GM18858 (cell line): ENCODE results near the gene LRRC74B.

Source experiments
- ATAC-seq: cut with Tn5 transposase; IDR thresholded peaks from one replicate; pipeline ENCODE4 v1.9.1; 2021; ENCODE audit not compliant: unreplicated experiment

LRRC74B gene

DNA sequence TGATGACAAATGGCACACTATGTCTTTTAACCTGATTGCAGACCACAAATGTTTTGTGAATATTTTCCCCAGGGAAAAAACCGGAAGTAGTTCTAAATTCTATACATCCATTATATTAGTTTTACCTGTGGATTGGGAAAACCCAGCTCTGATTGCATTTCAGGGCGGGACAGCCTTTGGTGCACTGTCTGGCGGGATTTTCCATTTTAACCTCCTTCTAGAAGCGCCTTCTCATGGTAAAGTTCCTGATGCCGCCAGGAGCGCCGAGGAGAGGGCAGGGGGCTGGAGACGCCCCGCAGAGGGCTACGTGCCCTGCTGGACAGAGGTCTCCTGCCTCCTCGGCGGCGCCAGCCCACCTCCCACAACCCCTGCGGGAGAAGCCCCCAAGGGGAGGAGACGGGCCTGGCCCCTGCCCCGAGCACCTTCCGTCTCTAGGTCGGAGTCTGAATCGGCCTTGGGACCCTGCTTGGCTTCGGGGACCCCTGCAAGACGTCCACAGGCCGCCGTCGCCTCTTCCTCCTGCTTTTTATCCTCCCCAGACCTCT, 32.0 kb upstream of the LRRC74B start:
- ATAC-seq, result no peak

DNA sequence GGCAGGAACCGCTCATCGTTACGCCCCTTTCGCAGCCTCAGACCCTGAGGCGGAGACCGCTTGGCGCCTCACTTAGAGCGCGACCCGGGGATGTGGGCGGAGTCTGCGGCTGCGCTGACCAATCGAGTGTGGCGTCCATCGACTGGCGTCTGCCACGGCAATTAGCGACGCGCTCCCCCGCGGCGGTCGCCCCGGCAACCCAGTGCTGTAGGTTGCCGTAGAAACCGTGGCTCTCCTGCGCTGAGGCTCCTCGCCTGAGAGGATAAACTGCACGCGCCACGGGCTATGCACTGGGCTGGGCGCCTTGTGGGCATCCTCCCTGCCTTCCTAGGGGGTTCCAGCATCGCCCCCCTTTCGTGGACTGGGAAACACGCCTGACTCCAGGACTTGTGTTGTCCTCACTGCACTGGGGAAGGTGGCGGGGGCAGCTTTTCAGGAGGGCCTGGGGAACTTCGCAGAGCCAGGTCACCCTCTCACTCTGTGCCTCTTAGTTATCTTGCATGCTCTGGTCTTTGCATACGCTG, 31.5 kb upstream of the LRRC74B start:
- peak; percentile 83 for ATAC-seq

GRCh38 chr22:21014726-21015465, 30.9 kb upstream of the LRRC74B start, which contains the start of gene P2RX6:
P2RX6 (plus strand) TSS chr22:21015165; CDS start chr22:21015175, 10 bp downstream.
- ATAC-seq, result no peak

DNA sequence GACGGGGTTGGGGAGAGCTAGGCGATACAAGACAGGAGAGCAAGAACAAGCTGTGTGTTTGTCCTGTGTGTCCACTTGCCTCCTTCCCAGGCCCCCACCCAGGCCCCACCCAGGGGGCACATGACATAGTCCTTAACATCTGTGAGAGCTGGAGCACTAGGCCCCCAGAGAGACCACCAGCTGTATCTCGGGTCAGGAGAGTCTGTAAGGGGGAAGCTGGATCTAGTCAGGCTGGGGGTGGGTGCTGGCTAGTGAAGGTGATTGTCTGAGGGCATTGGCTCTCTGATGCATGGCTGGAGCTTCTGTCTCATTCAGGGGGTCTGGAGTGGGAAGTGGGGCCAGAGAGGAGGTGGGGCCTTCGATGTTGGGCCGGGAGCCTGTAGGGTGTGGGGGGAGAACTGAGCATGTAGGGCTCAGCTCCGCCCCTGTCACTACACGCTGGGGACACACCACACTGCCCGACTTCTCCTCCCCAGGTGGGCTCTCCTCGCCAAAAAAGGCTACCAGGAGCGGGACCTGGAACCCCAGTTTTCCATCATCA, 30.2 kb upstream of the LRRC74B start:
- ATAC-seq, result no peak

- ATAC-seq, result no peak
These were observed 28.9 kb upstream of the LRRC74B start for GRCh38 chr22:21016644-21017420.

DNA sequence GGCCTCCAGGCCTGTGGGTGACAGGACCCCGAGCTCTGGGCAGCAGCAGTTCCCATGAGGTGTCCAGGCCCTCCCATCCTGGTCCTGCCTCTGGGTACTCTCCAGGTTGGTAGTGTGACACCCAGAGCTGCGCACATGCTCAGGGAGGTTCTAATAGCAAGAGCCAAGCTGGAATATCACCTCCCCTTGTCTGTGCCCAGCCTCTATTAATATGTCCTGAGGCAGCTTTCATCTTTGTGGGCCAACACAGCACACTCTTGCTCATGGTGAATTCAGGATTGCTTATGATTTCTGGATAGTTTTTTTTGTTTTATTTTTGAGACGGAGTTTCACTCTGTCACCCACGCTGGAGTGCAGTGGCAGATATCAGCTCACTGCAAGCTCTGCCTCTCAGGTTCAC, 27.4 kb upstream of the LRRC74B start:
- ATAC-seq, result no peak

DNA sequence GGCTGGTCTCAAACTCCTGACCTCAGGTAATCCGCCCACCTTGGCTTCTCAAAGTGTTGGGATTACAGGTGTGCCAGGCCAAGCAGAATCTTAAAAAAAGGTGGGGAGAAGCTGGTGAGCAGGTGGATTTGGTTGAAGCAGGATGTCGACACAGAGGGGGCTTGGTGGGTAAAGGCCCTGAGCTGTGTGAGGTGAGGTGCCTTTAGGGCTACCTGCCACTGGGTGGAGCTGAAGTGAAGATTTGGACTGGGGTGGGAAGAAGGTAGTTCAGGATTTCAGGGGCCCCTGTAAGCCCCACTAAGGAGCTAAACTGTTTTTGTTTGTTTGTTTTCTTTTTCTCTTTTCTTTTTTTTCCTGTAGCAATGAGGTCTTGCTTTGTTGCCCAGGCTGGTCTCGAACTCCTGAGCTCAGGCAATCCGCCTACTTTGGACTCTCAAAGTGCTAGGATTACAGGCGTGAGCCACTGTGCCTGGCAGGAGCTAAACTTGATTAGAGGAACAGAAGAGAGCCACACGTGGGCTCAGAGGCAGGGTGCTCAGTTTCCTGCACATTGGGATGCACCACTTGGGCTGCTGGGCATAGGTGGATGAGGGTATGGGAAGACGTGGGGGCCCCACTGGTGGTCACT, 24.8 kb upstream of the LRRC74B start:
- ATAC-seq, result no peak

- no peak for ATAC-seq
These were observed 23.2 kb upstream of the LRRC74B start for GRCh38 chr22:21022507-21022906.

GRCh38 chr22:21022955-21023614, 22.7 kb upstream of the LRRC74B start:
- no peak for ATAC-seq

DNA sequence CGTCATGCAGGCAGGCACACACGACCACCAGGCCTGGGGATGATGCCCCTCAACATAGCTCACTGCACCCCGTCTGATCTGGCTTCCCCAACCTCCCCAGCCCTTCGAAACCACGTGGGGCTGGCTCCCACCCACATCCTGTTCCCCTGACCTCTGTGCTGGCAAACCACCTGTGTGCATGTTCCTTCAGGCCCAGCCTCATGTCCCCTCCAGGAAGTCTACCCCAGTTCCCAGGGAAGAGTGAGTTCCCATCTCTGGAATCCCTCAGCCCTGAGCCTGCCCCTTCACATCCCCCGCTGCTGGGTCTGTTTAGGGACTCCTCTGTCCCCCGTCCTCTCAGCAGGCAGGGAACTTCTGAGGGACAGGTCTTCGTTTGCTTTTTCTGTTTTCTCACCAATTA, 20.5 kb upstream of the LRRC74B start:
- no peak for ATAC-seq

DNA sequence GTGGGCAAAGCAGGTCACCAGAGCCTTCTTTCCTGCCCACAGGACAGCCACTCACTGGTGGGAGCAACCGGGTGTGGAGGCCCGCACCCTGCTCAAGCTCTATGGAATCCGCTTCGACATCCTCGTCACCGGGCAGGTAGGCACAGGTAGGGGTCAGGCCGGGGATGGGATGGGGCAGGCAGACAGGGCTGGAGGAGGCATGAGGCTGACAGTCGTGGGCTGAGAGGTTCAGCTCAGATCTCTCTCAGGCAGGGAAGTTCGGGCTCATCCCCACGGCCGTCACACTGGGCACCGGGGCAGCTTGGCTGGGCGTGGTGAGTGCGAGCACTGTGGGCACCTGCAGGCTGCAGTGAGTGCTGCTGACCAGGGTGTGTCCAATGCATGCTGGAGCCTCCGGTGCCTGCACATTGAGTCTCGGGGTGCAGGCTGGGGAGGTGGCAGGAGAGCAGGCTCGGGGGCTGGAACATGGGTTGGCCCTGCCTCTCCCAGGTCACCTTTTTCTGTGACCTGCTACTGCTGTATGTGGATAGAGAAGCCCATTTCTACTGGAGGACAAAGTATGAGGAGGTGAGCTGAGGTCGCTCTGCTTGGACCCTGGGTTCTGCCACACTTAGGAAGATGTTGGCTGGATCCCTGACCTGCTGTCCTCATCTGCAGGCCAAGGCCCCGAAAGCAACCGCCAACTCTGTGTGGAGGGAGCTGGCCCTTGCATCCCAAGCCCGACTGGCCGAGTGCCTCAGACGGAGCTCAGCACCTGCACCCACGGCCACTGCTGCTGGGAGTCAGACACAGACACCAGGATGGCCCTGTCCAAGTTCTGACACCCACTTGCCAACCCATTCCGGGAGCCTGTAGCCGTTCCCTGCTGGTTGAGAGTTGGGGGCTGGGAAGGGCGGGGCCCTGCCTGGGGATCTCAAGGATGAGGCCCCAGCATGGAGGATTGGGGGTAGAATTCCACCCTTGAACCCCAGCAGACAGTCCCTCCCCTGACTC, 19.7 kb upstream of the LRRC74B start:
- no peak for ATAC-seq

- no peak for ATAC-seq
These were observed 18.7 kb upstream of the LRRC74B start for GRCh38 chr22:21026783-21027692.

- ATAC-seq, result no peak
These were observed 17.2 kb upstream of the LRRC74B start for GRCh38 chr22:21028277-21029251.

DNA sequence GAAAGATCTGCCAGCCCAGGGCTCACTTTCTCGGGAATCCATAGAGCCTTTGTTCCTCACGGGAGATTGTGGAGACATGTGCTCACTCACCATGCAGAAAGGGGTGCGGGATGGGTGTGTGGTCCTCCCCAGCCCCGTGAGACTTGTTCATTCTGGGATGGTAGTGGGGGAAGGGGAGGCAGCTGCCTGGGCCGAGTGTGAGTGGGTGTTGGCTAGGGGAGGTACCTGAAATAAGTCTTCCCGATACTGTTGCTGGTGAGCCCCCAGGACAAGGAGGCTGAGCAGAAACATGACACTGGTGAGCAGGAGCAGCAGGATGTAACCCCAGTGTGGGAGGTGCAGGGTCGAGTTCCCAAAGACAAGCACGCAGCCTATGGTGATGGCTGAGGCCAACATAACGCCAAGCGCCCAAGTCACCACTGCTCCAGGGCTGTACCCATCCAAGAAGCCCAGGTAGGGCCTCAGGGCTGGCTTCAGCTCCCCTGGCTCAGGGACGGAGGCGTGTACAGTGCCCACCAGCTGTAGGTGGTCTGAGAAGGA, 16.2 kb upstream of the LRRC74B start:
- ATAC-seq, result no peak

DNA sequence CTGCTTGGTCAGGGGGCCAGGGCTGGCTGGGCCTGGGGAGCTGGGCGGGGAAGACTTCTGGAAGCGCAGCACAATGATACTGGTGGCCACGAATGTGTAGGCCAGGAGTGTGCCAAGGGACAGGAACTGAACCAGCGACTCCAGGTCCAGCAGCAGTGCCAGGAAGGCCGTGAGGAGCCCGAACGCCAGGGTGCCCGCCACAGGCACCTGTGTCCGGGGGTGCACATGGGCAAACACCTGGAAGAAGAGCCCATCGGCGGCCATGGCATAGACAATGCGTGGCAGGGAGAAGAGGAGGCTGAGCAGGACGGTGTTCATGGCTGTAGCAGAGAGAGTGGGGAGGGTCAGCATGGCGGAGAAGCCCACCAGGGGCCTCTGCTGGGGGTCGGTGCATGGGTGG, 15.7 kb upstream of the LRRC74B start:
- ATAC-seq, result no peak

DNA sequence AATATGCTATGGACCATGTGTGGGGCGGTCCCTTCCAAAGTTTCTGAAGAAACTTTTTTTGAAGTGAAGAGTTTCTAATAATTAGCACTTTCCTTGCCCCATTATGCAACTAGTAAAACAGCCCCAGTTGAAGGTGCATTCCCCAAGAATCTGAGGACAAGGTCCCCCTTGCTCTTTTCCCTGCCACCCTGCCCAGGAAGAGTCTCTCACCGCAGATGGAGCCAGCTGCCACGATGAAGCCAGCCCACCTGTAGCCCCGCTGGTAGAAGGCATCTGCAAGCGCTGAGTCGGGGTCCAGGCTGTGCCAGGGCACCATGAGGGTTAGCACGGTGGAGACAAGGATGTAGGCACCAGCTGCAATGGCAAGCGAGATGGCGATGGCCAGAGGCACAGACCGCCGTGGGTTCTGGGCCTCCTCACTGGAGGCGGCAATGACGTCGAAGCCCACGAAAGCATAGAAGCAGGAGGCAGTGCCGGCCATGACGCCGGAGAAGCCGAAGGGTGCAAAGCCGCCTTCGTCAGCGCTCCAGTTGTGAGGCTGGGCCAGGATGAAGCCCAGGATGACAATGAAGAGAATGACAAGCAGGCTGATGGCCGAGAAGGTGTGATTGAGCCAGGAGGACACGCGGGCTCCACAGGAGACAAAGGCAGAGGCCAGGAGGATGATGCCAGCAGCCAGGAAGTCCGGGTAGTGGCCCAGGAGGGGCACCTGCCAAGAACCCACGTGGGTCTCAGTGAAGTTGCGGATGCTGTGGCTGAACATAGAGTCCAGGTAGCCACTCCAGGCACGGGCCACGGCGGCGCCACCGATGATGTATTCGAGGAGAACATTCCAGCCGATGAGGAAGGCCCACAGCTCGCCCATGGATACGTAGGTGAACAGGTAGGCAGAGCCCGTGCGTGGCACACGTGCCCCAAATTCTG, 14.9 kb upstream of the LRRC74B start:
- ATAC-seq, result no peak
